ENCODE results near the gene MEIS1. TPM values are rescaled to one million over a fixed set of nuclear protein-coding genes. Genes with fewer than 3 reads are reported as not detected.

Gene MEIS1
- total RNA-seq, 1 experiment from 2014 or later, result 4.1 TPM

DNA sequence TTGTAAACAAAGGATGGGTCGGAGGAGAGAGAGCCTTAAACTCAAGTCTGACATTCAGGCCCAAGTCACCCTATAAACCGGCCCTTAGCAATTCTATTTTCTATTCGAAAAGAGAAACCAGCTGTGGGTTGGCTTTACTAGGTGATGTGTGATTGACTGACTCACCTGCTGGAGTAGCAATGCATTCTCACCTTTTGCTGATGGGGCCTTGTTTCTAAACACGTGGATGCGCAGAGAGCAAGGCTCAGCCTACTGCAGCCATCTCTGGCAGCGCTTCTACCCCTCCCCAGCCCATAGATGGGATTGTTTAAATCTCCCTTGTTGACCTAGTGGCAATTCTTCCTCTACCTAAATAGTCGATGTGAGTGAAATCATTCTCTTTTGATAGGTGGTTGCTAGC, 138.5 kb downstream of the MEIS1 start:
- Histone ChIP-seq H4K20me1 (ENCODE audit: low read length) (no peaks in the 10 kb centered on the region), H3K9me3 (ENCODE audit: low read length) (no peaks in the 10 kb centered on the region), H3K4me2 (ENCODE audit: low read length) (no peak overlapping the region), H3K9me2 (replicated peaks; ENCODE audit: low read length) (no peaks in the 10 kb centered on the region), H3K4me3 (ENCODE audit: low read length) (no peak overlapping the region), H3K27me3 (ENCODE audit: low read length) (peaks cover 21% of the 10 kb centered on the region), H3K79me2 (ENCODE audit: low read length) (no peaks in the 10 kb centered on the region), H3K9ac (ENCODE audit: low read length) (no peak overlapping the region), H3K36me3 (ENCODE audit: low read depth, low read length) (no peaks in the 10 kb centered on the region), H3K27ac (ENCODE audit: low read length) (no peak overlapping the region), H3F3A (ENCODE audit: low read length, unreplicated experiment) (no peaks in the 10 kb centered on the region), H2AFZ (ENCODE audit: low read length) (no peak overlapping the region), H3K4me1 (ENCODE audit: insufficient read depth, low read length) (peaks cover 17% of the 10 kb centered on the region)
- POLR2A ChIA-PET (ENCODE audit: unreplicated experiment), result no interaction called here
- no TSS peak for BruUV-seq (replicated peaks)
- DNase-seq (no peak), ATAC-seq (no peak)
- TF ChIP-seq EZH2phosphoT487 (IDR thresholded peaks at IDR 0.05; ENCODE audit: borderline replicate concordance, low read length) (no peak), EZH2 (IDR thresholded peaks at IDR 0.05; ENCODE audit: low read length, unreplicated experiment) (no peak)
- TF ChIP-seq, protein P1, sequence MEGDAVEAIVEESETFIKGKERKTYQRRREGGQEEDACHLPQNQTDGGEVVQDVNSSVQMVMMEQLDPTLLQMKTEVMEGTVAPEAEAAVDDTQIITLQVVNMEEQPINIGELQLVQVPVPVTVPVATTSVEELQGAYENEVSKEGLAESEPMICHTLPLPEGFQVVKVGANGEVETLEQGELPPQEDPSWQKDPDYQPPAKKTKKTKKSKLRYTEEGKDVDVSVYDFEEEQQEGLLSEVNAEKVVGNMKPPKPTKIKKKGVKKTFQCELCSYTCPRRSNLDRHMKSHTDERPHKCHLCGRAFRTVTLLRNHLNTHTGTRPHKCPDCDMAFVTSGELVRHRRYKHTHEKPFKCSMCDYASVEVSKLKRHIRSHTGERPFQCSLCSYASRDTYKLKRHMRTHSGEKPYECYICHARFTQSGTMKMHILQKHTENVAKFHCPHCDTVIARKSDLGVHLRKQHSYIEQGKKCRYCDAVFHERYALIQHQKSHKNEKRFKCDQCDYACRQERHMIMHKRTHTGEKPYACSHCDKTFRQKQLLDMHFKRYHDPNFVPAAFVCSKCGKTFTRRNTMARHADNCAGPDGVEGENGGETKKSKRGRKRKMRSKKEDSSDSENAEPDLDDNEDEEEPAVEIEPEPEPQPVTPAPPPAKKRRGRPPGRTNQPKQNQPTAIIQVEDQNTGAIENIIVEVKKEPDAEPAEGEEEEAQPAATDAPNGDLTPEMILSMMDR (conservative IDR thresholded peaks at IDR 0.05; ENCODE audit: low read depth, low read length), result no peak
- CTCF ChIA-PET, result interaction anchor here (0.6 kb wide), 1 partner anchor 144 kb away, joined by 3 read pairs; no protein-coding TSS in a partner anchor
- intact Hi-C loops (cut with micrococcal nuclease), result loop anchor here (10.0 kb wide), 3 partner anchors 651 to 929 kb away; no protein-coding TSS in a partner anchor

GRCh38 chr2:66573821-66574233, 138.9 kb downstream of the MEIS1 start:
- H3K4me3 ChIP-seq (ENCODE audit: low read length), result no peak overlapping the region
- ChIA-PET CTCF (interaction anchor here (0.6 kb wide), 1 partner anchor 145 kb away, joined by 3 read pairs; no protein-coding TSS in a partner anchor), POLR2A (ENCODE audit: unreplicated experiment) (no interaction called here)
- H3K36me3 ChIP-seq (ENCODE audit: low read depth, low read length), result no peaks in the 10 kb centered on the region
- H3K27ac ChIP-seq (ENCODE audit: low read length), result no peak overlapping the region
- peaks cover 17% of the 10 kb centered on the region for H3K4me1 ChIP-seq (ENCODE audit: insufficient read depth, low read length)
- no peaks in the 10 kb centered on the region for H3K79me2 ChIP-seq (ENCODE audit: low read length)
- H3K9me2 ChIP-seq (replicated peaks; ENCODE audit: low read length), result no peaks in the 10 kb centered on the region
- H3K27me3 ChIP-seq (ENCODE audit: low read length), result peaks cover 25% of the 10 kb centered on the region
- H3K9me3 ChIP-seq (ENCODE audit: low read length), result no peaks in the 10 kb centered on the region
- H3K4me2 ChIP-seq (ENCODE audit: low read length), result no peak overlapping the region
- TF ChIP-seq EZH2 (IDR thresholded peaks at IDR 0.05; ENCODE audit: low read length, unreplicated experiment), result no peak
- TF ChIP-seq, protein P1 (conservative IDR thresholded peaks at IDR 0.05; ENCODE audit: low read depth, low read length), result no peak
- TF ChIP-seq EZH2phosphoT487 (IDR thresholded peaks at IDR 0.05; ENCODE audit: borderline replicate concordance, low read length), result no peak
- no TSS peak for BruUV-seq (replicated peaks)
- H3F3A ChIP-seq (ENCODE audit: low read length, unreplicated experiment), result no peaks in the 10 kb centered on the region
- H3K9ac ChIP-seq (ENCODE audit: low read length), result no peak overlapping the region
- no peak for ATAC-seq
- intact Hi-C loops (cut with micrococcal nuclease), result loop anchor here (2.0 to 10.0 kb wide), 4 partner anchors 77 to 929 kb away; no protein-coding TSS in a partner anchor
- H4K20me1 ChIP-seq (ENCODE audit: low read length), result no peaks in the 10 kb centered on the region
- no peak for DNase-seq
- H2AFZ ChIP-seq (ENCODE audit: low read length), result no peak overlapping the region
